Measurements from ENCODE around the gene FYB1.

The FYB1 gene

GRCh38 chr5:39161578-39161977, 57.8 kb downstream of the FYB1 start:
- DNase-seq (ENCODE audit: low spot score): no peak
- no peak for FAIRE-seq

GRCh38 chr5:39160576-39161213, 58.7 kb downstream of the FYB1 start:
- no peak for DNase-seq (ENCODE audit: low spot score)
- FAIRE-seq: no peak

DNA sequence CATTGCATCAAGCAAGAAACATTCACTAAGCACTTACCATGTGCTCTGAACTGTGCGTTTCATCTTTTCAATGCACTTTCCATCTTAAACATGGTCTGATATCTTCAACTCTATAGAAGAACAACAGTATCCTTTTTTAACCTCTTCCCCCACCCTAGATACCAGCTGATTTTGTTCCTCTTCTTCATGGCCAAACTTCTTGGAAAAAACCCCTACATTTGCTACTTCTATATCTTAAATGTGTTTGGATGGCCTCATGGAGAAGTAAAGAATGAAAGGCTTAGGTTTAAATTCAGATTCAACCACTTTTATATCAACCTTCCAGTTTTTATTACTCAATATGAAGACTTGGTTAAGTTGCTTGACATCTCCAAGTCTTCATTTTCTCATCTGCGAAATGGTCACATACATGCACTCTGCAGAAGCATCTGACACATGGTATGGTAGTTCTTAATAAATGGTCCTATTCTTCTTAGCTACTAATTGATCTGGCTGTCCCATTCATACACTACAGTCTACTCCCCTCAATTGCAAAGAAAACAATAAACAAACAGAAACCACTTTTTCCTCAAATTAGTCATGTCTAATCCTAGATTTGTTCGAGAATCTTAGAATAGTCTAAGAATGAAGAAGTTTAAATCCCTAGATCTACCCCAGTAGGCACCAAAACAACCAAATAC, 59.4 kb downstream of the FYB1 start:
- FAIRE-seq: no peak
- no peak for DNase-seq (ENCODE audit: low spot score)

- DNase-seq (ENCODE audit: low spot score): no peak
- no peak for FAIRE-seq
Observed at GRCh38 chr5:39158786-39159185, 60.6 kb downstream of the FYB1 start.

DNA sequence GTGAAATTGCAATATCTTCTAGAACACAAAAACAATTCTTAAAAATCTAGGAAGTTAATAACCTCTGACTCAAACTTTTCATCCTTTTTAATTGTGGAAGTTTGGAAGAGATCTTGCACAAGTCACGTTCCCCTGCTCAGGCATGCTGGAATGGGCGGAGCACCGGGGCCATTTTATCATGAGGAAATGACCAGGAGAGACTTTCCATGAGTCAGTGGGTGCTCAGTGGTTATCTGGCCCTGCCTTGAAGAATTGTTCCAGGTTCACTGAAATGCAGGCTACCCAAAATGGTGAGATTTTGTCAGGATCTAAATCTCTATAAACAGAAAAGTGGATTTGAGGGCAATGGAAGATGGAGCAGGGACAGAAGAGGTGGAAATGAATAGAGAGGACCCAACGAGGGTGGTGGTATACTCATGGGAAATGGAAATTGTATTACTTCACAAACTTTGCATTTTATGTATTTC, 61.2 kb downstream of the FYB1 start:
- FAIRE-seq: no peak

GRCh38 chr5:39157701-39158100, 61.7 kb downstream of the FYB1 start:
- FAIRE-seq (no peak), DNase-seq (ENCODE audit: low spot score) (no peak)

More for the DNA sequence above, 61.2 kb downstream of the FYB1 start:
- DNase-seq (ENCODE audit: low spot score): no peak

DNA sequence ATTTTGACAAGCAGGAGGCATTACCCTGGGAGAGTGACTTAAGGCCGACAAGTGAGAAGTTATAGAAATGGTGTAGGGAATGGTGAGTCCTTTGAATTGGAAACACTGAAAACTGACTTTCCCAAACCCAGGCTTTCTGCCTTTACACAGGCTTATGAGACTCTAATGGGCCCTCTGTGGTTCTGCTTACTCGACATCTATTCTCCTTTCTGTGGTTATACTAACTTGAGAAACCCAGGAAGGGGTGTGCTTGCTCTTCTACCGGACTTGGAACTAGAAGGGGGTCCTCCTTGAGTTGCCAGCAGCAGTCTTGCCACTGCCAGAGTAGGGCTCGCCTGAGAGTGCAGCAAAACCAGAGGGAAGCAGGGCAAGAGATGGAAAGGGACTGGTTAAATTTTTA, 63.3 kb downstream of the FYB1 start:
- FAIRE-seq (no peak), DNase-seq (ENCODE audit: low spot score) (no peak)

DNA sequence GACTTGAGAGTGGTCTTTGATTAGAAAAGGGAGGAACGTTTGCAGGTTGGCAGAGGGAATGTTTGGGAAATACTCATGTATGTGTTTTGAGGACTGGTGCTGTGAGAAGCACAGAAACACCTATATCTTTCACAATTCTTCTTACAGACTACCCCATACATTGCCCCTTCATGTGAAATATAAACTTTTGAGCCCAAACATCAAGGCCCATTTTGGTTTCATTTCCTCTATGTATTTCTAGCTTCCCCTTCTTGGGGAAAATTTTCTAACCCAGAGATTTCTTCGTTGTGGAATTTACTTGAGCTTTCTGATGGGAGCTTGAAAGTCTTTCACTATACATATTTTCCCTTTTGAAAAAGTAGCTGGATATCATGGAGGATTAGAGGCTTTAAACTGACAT, 67.6 kb downstream of the FYB1 start:
- no peak for DNase-seq (ENCODE audit: low spot score)
- FAIRE-seq: no peak

- FAIRE-seq (no peak), DNase-seq (ENCODE audit: low spot score) (no peak)
Observed at GRCh38 chr5:39149966-39150365, 69.4 kb downstream of the FYB1 start.

DNA sequence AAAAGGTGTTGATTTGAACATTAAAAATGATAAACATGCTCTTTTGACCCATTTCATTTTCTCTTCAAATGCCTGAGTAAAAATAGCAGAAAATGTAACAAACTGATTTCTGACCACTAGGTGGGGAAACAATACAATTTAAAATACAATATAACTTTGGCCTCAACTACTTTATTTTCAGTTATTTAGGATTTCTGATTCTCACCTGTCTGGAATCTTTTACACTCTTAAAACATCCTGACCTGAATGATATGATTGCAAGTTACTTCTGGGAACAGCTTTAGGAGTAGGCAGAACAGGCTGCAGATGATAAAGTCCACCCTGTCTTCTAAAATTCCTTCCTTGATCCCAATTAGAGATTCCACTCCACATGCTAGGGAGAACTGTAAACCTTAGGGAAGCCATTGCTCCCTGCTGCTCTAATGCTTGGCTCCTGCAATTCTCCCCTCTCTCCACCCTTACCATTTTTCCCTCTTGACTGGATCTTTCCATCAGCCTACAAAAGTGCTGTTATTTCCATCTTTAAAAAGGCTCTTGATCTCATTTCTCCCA, 70.3 kb downstream of the FYB1 start:
- FAIRE-seq: no peak

GRCh38 chr5:39146831-39147540, 72.4 kb downstream of the FYB1 start:
- DNase-seq (ENCODE audit: low spot score): no peak
- FAIRE-seq: no peak

More for the DNA sequence above, 70.3 kb downstream of the FYB1 start:
- no peak for DNase-seq (ENCODE audit: low spot score)

GRCh38 chr5:39143151-39143860, 76.1 kb downstream of the FYB1 start:
- DNase-seq (ENCODE audit: low spot score) (no peak), FAIRE-seq (no peak)

DNA sequence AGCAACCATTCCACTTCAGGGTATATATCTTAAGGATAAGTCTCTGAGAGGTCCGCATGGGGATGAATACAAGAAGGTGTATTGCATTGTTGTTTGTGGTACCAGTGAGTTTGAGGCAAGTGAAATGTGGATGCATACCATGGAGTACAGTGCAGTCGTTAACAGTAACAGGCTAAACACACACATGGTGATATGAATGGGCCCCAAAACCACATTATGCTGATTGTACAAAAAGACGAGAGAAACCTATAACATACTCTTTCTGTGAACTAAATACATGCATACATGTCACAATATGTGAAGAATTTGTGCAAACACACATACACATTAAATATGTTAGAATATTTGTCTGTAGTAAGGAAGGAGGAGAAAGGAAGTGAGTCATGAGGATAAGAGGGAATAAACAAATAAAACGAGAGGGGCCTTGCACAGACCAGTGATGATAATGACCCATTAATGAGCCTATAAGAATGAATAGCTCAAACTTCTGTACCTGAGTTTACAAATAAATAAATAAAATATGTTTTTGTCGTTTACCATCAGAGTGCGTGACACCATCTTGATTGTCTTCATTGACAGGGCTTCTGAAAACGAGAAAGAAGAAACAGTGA, 78.7 kb downstream of the FYB1 start:
- no peak for DNase-seq (ENCODE audit: low spot score)
- peak; percentile 97 for FAIRE-seq

- no peak for DNase-seq (ENCODE audit: low spot score)
- no peak for FAIRE-seq
Observed at GRCh38 chr5:39138892-39139291, 80.5 kb downstream of the FYB1 start.

DNA sequence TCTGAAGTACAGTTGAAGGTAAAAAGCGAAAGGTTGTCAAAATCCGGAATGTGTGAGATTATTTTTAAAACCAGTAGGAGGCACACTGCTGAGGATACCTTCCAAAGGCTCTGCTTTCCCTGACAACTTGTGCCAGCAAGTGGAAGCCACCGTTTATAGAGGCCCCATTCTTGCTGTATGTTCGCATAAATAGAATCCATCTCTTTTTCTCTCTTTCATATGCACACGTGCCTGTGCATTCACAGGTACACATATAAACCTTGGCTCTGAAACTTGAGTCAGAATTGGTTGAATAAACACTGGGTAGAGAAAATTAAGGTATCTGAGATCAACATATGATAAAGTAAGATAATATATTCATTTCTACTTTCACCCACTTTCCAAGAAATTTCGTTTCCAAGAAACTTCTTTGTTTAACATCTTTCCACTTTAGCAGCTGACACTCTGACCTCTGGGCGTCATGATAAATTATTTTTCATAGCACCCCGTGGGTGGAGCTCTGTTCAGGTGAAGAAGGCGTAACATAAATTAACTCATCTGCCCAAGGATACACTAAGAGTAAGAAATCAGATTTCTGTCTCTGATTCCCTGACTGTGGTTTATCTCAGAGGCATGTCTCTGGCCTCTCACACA, 81.4 kb downstream of the FYB1 start:
- FAIRE-seq: no peak
- DNase-seq (ENCODE audit: low spot score): no peak

GRCh38 chr5:39137391-39137790, 82.0 kb downstream of the FYB1 start:
- FAIRE-seq (no peak), DNase-seq (ENCODE audit: low spot score) (no peak)

DNA sequence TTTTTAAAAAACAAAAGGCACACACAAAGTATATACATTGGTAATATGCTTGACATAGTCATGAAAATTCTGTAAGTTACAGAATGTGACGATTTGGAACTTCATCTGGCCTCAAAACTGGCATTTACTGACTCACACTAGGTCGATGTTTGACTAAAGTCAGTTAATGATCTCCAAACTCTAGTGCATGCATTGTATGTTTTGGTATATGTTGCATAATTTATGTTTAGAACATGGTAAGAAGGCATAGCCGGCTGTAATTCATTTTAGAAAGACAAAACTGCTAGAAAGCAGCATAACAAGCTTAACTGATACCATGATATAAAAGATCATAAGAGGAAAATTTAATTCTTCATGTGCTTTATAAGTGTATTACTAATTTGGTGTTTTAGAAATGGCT, 86.6 kb downstream of the FYB1 start:
- FAIRE-seq: no peak
- no peak for DNase-seq (ENCODE audit: low spot score)

GRCh38 chr5:39132128-39132447, 87.3 kb downstream of the FYB1 start:
- FAIRE-seq (no peak), DNase-seq (ENCODE audit: low spot score) (no peak)

GRCh38 chr5:39131210-39132127, 87.9 kb downstream of the FYB1 start:
- DNase-seq (ENCODE audit: low spot score) (no peak), FAIRE-seq (no peak)

DNA sequence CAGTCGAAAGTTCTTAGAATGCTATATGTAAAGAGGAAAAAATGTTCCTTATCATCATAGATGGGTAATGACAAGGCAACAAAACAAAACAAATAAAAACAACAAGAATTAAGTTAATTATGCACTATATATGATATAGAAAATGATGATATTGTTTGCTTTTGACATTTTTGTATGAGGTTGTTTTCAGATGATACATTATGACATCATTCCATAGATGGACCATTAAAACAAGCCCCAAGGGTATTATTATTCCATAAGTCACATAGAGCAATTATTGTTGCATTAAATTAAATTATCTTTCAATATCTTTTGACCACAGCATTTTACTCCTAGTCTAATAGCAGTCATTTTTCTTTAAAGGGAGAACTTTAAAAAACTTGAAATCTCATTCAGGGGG, 88.6 kb downstream of the FYB1 start:
- DNase-seq (ENCODE audit: low spot score): no peak
- no peak for FAIRE-seq

All from urothelium cell line (cell line).